MM.1S (cell line): ENCODE data around the gene IRS2.

Experiments
- CTCF ChIP-seq: fragments of 300-600 bp; sonication (generic); IDR thresholded peaks from 2 replicates; pipeline ENCODE4 v1.5.1; 2016; ENCODE audit warnings: antibody characterized with exemption, low read length, mixed read lengths
- EZH2 ChIP-seq: fragments of 300-600 bp; sonication (generic); optimal IDR thresholded peaks from 2 replicates; pipeline ENCODE3; 2017; ENCODE audit warnings: low read depth, mild to moderate bottlenecking, antibody characterized with exemption, low read length, mixed read lengths
- EZH2phosphoT487 ChIP-seq: fragments of 300-600 bp; sonication (generic); IDR thresholded peaks from 2 replicates; pipeline ENCODE4 v1.6.1; 2018; ENCODE audit warnings: antibody characterized with exemption, low read length

- TF ChIP-seq CTCF: no peak
- no peak for TF ChIP-seq EZH2phosphoT487
- no peak for TF ChIP-seq EZH2
Observed at GRCh38 chr13:109809216-109809932, 23.0 kb upstream of the IRS2 start.
